GM19324 (cell line): Measurements from ENCODE around the gene SMYD3.

Experiments used
- ATAC-seq: cut with Tn5 transposase; IDR thresholded peaks from one replicate; pipeline ENCODE4 v1.9.1; 2021; ENCODE audit warnings: mild to moderate bottlenecking, moderate library complexity; ENCODE audit not compliant: unreplicated experiment, low FRiP score

SMYD3 gene

DNA sequence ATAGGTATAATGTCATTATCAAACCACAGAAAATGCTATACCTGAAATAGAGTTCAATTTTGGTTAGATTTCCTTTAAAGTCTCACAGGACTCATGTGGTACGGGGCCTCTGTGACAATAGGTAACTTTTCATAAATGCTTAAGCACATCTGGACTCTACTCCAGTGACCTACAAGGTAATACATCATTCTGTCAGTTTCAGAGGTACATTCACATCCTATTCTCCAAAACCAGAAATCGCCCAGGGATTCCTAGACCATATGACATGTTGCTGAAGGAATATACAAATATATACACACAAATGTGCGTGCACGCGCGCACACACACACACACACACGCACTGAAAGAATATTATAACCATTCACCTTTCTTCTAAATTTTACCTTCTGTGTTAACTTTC lies 311.8 kb downstream of the SMYD3 start:
- no peak for ATAC-seq

DNA sequence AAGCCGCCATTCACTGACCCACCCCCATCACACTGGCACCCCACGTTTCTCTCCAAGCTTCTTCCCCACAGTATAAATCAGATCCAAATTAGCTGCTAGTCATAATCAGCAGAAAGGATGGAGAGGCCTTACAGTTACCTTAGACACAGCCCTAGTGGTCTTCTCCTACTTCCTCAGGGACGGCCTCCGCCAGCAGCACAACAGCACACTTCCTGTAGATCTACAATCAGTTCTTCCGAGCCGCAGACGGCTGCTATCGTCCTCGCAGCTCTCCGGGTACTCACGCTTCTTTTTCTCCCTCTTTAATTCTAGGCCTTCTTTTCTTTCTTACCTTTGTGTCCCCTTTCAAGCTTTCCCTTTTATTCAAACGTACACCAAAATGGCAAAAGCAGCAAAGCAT lies 313.5 kb downstream of the SMYD3 start:
- ATAC-seq = no peak

DNA sequence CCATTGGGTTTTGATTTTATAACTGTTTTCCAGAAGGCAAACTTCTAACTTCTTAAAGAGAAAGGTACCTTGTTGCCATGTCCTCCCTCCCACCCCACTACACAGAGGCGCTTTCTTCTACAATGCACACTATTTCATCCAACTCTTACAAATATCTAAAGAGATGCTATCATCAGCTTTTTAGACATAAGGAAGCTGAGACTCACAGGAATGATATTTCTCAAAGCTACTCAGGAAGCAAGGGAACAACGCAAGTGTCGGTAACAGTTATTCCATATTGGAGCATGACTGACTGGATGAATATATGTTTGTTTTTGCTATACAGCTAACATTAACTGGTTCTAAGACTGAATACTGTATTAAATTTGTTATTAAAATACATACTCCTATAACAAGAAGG lies 318.0 kb downstream of the SMYD3 start:
- ATAC-seq = no peak

DNA sequence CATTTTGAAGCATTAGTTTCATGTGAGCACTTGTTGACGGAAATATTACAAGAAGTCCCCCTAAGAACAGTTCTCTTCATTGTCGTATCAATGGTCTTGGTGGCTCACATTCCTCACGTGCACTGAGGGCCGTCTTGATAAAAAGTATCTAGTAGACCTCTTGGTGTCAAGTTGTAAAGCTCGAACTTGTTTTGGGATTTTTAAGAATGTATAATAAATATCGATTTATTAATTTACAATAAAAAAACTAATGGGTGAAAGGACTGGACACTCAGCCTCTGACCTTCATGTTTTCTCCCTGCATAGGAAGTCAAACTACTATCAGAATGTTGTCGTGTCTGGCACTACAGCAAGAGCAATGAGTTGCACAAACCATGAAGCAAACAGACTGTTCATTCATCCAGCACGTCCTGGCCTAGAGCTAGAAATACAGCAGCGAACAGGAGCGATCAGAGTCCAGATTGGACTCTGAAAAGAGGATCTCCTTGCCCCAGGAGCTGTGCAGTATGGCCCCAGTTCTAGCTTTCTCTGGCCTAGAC lies 319.2 kb downstream of the SMYD3 start:
- no peak for ATAC-seq

DNA sequence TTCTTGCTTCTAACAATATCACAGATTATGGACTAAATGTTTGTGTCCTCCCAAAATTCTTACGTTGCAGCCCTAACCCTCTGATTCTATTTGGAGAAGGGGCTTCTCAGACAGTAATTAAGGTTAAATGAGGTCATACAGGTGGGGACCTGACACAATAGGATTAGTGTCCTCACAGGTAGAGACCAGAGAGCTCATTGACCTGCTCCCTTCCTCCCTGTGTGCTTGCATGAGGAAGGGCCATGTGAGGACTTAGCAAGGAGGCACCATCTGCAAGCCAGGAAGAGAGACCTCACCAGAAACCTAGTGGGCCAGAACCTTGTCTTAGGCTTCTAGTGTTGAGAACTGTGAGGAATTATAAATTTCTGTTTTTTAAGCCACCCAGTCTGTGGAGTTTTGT lies 322.6 kb downstream of the SMYD3 start:
- ATAC-seq = no peak

DNA sequence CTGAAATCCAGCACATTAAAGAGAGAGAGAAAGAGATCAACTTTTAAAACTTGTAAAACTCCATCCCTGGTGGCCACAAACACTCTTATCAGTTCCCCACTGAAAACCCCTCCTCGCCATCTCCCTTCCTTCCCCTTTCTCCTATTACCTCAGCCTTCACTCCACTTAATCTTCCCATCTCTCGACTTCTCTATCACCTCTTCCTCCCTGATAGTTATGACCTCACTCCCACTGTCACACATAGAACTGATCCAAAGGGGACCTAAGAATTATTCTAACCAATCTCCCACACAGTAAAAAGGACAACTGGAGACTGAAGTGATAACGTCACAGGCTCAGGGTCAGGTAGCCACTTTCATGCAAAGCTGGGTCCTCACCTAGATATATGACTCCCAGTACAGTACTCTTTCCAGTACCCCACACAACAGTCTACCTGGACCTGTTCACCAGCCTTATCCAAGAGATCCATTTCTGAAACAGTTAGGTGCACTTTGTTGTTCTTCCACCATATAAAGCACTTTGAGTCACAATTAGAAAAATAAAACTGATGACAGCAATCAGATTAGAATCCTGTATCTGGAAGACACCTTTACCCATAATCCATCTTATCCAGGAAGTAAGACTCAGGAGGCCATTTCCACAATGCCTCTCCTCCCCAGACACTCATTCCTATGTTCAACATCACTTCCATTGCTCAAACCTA lies 324.8 kb downstream of the SMYD3 start:
- no peak for ATAC-seq

DNA sequence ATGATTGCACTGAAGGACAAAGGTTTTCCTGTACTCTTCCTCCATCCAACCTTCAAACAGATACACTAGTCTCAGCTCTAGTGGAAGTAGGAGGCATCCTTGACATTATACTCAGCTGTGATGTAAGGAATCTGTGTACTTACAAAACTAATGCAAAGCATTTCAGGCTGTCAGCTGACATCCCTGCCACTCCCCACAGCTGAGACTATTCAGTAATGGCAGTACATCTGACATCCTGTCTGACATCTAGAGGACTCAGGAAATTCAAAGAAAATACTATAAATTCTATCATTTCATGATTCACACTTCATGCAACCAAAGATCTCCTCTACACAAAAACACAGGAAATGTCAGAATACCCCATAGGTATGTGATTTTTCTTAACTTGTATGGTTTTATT lies 325.8 kb downstream of the SMYD3 start:
- no peak for ATAC-seq

DNA sequence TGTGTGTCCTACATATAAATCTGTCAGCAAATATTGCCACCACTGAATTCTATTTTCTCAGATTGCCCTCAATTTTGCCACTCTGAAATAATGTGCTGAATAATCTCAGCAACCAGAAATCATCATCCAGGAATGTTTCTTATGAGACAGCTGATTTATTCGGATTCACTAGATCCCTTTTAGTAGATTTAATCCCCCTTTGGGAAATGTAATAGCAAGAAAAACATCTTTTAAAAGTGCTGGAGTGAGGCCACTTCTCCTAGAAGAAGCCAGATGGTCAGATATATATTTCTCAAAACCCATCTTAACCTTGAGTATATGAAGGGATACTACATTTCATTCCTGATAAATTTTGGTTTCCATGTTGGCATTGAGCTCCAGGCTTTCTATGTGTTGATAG lies 327.7 kb downstream of the SMYD3 start:
- no peak for ATAC-seq

DNA sequence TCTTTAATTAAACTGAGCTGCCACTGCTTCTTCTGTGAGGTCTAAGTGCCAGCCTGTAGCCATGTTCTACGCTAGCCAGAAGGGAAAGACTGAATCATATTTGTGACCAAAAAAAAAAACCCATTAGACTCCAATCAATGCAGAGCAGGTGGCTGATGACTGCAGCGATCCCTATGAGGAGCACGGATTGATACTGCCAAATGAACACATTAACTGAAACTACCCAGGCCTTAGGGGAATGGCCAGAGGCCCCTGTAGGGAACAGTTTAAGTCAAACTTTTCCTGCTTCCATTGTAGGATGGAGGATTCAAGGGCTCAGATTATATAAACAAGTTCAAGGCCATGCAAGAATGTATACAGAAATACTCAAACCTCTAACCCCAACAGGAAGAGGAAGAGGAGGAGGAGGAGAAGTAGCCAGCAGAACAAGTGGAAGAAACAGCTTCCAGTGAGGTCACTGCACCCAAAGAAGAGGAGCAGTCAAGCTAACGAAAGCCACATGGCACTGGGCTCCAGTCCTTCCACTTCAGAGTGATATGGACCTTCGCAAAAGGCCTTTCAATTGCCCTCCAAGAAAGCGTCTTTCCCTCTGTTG lies 328.3 kb downstream of the SMYD3 start:
- no peak for ATAC-seq

DNA sequence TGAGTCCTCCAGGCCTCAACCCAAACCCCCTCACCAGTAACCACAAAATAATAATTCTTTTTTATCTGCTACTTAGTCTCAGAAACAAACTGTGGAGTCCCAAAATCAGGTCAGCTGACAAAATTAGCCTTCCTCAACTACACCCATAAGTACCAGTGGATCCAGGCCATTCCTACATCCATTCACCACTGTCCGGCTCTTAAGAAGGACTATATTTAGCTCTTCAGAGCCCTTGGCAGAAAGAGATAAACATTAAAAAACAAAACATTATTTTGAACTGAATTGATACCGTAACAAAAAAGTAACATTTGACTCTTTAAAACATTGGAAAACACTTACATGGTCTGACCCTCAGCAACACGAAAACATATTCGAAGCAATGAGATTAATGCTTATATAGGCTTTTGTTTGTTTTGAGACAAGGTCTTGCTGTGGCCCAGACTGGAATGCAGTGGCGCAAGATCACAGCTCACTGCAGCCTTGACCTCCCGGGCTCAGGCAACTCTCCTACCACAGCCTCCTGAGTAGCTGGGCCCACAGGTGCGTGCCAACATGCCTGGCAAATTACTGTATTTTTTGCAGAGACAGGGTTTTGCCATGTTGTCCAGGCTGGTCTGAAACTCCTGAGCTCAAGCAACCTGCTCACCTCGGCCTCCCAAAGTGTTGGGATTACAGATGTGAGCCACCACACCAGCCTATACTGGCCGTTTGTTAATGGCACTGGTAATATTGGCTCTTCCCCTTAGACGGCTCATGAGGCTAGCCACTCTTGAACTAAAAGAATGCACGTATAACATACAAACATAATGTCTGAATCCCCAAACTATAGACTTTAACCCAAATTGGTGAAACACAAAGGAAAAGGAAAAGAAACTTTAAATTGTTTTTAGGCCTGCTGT lies 330.7 kb downstream of the SMYD3 start:
- no peak for ATAC-seq

DNA sequence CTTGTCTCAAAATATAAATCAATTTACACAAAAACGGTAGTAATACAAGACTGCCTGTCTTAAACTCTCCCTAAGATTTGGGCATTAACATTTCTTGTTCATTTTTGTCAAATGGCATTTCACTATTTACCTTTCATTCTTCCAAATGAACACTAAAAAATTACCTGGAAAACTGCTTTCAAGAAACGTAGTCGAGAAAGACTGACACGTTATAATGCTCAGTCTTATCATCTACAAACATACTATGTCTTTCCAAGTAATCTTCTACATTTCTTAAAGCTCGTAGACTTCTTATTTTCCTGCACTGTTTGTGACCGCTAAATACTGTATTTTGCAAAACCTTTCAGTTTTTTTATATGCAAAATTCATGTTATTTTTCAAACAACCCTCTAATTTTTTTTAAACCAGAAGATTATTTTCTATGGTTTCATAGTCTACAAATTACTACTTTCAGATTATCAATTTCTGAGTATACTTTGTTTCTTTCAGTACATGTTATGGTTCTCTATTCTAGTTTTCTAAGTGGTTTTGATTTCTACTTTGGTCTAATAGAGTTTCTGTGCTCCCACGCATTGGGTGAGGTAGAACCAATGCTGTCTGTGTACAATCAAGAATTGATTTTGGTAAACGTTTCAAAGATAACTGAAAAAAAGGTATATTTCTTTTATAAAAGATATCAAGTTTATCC lies 336.4 kb downstream of the SMYD3 start:
- ATAC-seq = peak; percentile 62

DNA sequence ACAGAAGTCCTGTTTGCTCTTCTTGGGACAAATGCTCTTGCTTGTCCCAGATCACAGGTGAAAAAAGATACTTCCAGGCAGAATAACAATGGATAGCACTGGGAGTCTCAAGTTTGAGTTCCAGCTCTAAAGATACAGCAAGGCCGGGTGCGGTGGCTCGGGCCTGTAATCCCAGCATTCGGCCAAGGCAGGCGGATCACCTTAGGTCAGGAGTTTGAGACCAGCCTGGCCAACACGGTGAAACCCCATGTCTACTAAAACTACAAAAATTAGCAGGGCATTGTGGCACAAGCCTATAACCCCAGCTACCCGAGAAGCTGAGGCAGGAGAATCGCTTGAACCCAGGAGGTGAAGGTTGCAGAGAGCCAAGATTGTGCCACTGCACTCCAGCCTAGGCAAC lies 337.6 kb downstream of the SMYD3 start:
- ATAC-seq = no peak

DNA sequence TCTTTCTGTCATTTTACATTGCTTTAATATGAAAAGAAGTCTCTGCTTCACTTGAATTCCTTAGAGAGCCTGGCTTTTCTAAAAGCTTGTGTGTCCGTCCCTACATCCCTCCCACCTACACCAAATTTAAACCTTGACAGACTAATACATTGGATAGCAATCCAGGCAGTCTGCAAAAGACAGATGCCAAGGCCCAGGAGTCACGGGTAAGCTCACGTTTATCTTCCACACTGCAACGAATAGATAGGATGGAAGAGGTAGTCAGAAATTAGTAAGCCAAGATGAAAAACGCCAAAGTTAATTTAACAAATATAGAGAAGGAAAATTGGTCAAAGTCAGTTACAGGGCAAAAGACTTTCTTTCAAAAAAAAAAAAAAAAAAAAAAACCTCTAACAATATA lies 338.1 kb downstream of the SMYD3 start:
- no peak for ATAC-seq

DNA sequence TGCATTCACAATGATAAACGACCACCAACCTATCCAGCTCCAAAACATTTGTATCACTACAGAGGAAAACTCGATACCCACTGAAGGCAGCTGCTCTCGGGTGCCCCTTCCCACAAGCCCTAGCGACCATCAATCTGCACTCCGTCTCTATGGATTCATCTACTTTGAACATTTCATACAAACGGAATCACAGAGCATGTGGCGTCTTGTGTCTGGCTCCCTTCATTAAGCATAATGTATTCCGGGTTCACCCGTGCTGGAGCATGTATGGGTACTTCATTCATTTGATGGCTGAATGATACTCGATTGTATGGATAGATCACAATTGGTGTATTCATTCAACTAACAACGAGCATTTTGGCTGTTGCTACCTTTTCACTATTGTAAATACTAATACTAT lies 340.2 kb downstream of the SMYD3 start:
- no peak for ATAC-seq

DNA sequence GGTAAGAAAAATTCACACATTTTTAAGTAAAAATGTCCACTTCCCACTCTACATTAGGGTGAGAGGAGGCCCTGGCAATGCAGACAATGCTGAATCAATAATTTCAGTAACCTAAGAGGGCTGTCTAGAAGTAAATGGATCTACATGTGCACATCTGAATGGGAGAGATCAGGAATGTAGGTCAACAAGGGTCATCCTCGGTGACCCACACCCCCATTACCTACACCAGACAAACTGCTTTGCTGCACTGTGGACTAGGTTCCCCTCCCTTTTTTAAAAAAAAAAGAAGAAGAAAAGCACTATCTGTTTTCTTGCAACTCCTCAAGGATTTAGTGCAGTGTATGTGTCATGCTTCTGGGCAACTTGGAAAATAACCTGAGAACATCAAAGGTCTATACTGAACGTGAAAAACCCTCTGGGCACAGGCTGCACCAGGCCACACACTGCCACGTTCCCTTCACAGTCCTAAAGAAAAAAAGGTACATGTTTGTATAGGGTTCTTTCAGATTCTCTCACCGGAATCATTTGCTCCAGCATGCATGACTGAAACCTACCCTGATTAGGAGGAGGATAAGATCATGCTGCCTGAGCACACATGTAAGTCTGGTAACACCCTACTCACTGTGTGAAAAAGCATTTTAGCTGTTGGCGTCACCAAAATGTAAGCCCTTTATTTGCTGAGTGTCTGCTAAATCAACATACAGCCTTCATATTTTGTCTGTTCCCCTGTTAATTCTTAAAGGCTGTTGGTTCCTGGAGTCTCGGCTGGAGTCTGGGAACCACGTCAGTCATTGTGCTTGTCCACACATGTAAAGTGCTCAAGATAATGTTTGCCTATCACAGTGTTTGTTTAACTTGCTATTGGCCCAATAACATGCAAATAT lies 341.0 kb downstream of the SMYD3 start:
- ATAC-seq = no peak

DNA sequence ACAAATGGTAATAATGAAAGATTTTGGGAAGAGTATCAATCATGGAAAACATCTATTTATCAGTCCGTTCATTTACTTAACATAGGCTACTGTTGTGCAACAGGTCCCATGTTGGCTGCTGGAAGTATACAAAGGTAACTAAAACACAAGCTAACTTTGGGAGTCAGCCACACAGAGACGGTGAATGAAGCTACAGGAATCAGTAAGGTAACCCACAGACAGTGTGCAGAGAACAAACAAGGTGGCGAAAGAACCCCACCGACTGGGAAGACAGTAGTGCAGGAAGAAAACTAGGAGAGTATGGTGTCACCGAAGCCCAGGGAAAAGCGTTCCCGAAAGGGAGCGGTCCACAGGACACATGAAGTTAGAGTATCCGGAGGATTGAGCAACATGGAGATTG lies 342.3 kb downstream of the SMYD3 start:
- no peak for ATAC-seq

DNA sequence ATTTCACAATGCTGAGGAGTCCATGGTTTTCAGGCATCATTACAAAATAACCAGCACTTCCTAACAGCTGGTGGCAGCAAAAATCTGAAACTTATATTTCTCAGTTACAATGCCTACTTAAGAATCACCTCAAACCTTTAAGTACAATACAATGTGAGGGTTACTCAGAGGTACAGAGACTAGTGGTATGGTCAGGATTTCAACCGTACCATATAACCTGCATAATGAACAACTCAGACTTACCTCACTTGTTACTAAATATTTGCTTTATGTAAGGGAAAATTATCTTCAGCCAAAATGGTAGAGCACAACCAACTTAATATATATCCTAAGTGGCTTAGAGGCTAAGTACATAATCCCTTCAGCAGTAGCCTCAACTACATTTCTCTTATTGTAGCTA lies 344.5 kb downstream of the SMYD3 start:
- ATAC-seq = no peak

DNA sequence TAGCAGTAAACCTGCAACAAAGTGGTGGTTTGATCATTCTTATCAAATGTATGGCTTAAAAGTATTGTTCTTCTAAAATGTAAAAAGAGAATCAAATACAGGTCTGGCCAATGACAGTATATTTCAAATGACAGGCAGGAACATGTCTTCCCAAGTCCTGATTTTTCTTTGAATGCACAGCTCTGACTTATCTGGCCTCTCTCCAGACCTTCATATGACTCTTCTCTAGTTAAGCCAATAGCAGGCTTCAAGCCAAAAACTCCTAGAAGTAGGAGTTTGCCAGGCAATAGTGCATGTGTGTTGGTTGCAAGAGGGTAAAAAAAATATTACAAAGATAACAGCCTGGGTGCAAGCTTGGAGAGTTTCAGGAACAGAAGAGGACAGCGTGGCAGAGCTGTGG lies 345.5 kb downstream of the SMYD3 start:
- ATAC-seq = no peak

DNA sequence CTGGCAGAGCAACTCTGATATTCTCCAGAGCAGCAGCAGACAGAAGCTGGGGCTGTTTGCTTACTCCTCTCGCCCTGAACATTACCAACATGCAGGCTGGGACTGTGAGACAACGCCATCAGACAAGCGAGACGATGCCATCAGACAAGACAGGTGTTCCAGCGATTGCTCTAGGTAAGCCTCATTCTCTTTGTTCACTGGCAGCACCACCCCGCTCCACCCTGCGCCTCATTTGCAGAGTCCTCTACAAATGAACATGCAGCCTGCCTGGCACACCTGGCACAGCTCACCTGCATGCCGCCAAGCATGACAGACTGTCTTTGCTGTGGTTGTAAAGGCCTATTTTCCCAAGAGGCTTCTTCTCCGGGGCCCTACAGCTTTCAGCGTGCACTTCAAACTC lies 346.2 kb downstream of the SMYD3 start:
- ATAC-seq = no peak

DNA sequence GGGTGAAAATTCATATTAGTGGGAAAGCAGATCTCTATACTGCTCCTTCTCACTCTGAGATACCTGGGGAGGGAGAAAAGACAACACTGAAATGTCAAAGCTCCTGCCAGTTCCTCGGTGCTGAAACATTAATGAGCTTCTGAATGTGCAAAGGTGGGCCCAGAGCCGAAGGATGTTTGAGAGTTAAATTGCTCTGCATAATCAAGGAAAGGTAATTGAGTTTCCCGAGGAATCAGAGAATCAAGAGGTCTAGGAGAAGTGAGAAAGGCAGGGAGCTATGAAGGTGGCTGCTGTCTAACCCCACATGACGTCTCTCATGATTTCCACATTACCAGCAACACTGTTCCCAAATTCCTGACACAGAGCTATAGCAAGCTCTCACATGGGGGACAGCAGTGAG lies 346.7 kb downstream of the SMYD3 start:
- ATAC-seq = no peak
